CD4-positive, alpha-beta T cell treated with Interleukin-4 for 1 hour (primary cell): ENCODE data around the gene LTN1.

Experiments
- DNase-seq, 2 donors: peaks; one replicate each; pipeline ENCODE4 v3.0.0-alpha.2; 2020 to 2022

The LTN1 gene

DNA sequence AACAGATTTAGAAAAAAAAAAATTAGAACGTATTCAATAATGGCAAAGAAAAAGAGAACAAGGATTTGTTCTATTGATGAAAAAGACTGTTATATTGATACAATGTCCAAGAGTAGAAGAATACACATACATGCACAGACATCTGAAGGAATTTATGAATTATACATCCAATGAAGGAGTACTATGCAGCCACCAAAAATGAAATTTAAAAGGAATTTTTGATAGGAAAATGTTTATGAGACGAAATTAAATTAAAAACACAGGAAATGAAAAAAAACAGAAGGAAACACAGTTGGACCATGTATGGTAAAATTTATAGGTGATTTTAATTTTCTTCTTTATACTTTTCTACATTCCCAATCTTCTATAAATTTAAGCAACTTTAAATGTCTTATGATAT is 110.3 kb downstream of the LTN1 start:
- no peak for DNase-seq
